Amniotic epithelial cell (primary cell): Measurements from ENCODE around the gene DUSP23.

Experiments
- DNase-seq: peaks from one replicate; pipeline ENCODE4 v3.0.0-alpha.2; 2010; ENCODE audit warnings: low read depth

DUSP23 gene

DNA sequence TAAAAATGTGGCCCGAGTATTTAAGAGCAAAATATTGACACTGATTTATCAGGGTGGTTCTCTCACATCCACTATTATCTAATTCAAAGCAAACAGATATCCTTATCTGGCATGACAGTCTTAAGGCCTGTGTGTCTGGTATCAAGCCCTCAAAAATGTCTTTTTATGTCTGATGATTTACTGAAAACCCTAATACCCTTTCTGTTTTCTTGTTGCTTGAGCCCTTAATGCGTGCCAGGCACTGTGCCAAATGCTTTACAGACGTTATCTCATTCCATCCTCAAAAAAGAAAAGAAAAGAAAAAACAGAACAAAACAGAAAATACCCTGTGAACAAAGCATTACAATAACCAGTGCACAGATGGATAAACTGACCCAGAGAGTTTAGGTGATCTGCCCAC is 5.7 kb downstream of the DUSP23 start:
- DNase-seq, result peak; percentile 91

DNA sequence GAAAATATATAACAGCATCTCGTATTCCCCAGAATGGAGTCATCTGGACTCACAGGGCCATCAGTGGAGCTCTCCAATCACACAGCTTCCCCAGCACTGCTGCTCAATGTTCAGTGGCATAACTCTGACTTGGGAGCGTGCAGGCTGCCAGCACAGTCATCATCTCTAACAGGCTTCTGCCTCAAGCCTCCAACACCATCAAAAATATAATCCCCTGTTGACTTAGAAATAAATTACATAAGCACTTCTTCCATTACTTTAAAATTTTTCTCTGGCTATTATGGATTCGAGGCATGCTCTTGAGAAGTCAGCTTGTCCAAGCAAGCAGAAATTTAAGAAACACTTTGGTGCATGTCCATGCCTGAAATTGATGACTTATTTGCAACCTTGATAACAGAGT is 6.2 kb downstream of the DUSP23 start:
- DNase-seq, result peak; percentile 84

DNA sequence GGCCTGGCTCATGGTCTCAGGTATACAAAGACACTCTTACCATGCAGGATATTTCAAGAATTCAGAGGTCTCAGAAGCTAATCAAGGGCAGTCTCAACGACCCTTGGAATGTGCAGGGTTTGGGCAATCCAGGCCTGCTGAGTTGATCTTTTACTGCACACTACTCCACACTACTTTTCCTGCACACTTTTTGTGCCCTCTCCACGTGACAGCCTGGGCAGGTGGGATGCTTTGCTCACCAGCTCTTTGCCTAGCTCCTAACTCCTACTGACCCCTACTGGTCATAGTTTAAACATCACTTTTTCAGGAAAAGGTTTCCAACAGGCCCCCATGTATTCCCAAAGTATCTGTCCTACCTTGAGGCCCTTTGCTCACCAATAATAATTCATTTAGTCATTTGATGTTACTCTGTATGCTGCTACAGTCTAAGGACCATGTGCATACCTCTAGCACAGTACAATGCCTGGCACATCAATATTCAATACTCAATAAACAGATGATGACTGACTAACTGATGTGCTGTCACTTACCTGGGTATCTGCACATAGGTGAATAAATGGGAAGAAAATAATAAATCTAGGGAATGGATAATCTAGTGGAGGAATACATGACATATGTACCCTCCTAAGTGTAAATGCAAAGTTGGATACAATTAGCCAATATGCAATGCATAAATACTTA is 9.6 kb downstream of the DUSP23 start:
- peak; percentile 33 for DNase-seq

DNA sequence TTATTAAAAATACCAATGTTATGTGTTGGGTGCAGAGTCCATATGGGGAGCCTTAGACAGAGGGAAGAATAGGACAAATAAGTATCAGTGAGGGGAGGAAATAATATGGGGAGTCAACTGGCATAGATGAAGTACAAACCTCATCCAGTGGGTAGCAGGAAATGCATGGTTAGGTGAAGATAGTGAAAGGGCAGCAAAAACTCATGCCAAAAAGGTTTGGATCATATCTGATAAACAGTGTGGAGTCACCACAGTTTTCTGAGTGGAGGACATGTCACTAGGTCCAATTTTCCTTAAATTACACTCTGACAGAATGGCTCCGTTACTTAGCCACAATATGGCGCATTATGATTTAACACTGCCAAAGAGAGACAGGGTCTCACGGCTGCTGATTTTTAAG is 10.3 kb downstream of the DUSP23 start:
- DNase-seq, result no peak

DNA sequence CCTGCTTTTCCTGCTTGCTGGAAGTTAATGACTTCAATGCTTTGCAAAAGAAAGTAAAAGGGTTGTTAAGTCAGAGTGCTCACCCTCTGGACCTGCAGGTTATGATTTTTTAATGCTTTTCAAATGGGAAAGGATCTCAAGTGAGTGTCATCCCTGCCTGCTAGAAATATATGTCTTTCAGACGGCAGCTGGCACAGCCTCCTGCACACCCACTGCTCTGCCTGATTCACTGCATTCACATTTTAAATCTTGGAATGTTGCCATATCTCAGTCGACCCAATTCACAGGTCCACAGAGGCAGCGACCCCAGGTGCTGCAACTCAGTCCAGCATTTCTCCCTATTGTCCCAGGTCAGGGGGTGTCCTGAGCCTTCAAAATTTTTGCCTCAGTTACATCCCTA is 10.7 kb downstream of the DUSP23 start:
- DNase-seq, result no peak

DNA sequence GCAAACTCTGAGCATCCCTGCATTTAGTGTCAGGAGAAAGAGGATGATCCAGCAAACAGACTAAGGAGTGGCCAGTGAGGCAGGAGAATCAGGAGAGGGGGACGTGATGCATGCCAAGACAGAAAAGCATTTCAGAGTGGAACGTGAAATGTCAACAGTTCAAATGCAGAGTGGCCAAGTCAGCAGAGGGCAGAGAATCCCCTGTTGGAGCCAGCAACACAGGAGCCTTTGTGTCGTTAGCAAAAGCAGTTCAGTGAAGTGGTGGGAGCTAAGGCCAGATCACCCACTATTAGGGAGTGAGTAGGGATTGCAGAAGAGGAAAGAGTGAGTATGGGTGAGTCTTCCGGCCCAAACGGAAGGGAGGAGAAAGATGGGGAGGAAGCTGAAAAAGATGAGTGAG is 14.8 kb downstream of the DUSP23 start:
- DNase-seq, result no peak

DNA sequence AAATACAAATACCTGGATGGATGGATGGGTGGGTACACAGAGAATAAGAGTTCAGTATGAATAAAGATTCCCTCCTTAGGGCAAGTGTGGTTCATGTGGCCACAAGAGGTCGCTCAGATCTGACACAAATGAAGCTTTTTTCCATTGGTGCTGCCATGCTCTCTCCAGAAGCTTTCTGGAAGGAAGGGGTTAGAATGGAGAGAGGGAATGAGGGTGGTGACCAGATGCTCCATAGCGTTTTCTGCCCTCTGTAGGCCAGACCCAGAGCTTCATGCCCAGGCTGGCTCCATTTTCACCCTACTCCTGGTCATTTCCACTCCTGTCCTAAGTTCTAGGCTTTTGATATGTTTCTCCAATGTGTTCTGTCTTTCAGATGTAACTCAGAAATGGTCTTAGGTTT is 18.1 kb downstream of the DUSP23 start:
- DNase-seq, result peak; percentile 87

DNA sequence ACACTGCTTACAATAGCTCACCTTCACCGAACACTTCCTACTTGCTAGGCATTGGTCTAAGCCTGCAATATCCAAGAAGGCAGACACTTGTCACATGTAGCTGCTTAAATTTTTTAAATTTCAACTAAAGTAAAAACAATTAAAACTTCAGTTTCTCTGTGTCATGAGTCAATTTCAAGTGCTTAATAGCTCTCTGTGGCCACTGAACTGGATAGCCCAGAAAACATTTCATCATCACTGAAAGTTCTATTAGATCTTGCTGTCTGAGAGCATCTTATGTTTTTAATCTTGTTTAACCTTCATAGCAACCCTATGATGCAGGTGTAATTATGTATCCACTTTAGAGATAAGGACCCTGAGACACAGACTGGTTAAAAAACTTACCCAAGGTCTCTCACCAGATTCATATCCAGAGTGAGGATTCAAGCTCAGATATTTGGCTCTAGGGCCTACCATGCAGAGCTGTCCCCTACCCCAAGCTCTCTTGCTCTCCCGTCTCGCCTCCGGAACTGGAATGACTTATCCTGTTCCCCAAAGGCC is 18.8 kb downstream of the DUSP23 start:
- peak; percentile 48 for DNase-seq

DNA sequence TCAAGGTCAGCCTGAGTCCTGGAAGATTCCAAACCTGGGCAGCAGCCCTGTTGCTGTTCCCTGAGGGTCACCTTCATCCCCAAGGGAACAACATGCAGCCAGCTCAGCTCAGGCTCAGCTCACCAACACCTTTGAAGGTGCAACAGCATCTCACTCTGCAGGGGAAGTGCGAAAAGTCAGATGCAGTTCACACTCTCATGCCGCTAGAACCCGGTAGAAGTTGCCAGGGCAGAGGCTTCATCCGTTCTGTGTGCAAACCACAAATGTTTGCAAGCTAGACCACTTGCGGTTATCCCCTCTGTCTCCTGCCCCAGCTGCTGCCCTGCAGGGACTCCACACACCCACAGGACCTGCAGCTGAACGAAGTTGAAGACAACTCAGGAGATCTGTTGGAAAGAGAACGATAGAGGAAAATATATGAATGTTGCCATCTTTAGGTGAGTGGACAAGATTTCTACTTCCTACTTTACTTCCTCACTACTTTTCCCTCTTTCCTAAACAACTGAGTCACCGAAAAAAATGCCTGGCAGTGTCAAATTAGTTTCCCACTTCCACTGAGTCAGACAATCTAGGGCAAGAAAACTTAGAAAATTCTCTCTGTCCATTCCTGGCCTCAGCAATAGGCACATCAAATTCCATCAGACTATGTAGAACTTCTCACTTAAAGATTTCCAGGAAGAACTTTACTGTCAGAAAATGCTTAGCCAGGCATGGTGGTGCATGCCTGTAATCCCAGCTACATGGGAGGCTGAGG is 19.6 kb downstream of the DUSP23 start:
- DNase-seq, result peak; percentile 17

DNA sequence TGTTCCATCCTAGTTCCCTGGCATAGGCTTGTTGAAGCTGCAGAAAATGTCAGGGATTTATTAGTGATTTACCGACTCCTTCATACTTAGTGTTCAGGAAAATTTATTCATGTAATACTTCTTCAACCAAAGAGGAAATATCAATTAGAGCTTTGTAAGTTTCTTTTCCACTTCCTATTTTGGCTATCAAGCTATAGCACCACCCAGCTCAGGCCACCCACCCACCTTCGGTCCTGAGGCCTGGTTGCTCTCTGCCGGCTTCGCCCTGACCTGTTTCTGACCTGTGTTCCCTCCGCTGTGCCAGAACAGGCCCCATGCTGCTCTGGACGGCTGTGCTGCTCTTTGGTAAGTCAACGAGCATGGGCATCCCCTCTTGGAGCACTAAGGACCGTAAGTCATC is 21.3 kb downstream of the DUSP23 start, which contains the start of gene FCRL6:
FCRL6 (plus strand) TSS at position 250 of the 400 bp plus-strand sequence; CDS start at position 315, 65 bp downstream.
- no peak for DNase-seq

DNA sequence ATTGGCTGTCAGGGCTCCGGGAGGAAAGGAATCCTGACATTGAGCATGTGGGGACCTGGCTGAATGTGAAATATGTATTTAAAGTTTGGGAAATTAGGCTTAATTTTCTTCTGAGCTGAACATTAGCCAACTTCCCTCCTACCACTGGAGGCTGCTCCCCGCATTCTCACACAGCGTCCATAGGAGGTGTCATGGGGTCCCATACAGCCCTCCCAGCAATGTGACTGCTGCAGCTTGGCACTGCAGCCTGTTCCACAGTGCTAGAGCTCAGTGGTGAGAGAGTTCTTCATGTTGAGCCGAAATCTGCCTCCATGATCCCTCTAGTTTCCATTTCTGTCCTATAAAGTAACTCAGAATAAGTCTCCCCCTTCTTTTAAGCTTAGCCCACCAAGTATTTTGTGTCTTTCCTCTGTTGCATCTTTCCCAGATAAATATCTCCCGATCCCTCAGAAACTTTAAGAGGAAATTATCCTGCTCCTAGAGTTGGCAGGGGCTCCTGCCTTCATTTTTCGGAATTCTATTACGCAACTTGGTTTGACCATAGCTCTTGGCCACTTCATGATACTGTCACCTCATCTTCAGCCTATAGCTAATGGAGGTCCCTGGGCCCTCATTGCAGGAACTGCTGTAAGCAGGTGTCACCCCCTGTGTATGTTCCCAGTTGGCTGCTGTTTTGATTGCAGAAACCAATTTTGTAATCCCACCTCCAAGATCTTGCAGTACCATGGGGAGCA is 23.4 kb downstream of the DUSP23 start:
- no peak for DNase-seq

DNA sequence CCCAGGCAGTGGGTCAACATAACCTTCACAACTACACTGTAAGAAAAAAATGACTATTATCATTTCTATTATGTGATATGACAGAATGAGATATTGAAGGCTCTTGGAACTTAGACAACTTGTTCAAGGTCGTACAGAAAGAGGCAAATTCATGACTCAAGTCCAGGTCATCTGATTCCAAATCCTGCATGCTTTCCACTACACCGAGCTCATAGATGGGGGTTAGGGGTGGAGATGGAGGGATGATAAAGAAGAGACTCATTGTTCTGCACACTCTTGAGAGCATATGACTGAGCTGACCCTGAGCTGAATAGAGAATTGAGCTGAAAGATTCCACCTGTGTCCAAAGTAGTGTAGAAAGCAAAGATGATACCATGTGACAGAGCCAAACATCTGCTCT is 24.2 kb downstream of the DUSP23 start:
- peak; percentile 65 for DNase-seq

DNA sequence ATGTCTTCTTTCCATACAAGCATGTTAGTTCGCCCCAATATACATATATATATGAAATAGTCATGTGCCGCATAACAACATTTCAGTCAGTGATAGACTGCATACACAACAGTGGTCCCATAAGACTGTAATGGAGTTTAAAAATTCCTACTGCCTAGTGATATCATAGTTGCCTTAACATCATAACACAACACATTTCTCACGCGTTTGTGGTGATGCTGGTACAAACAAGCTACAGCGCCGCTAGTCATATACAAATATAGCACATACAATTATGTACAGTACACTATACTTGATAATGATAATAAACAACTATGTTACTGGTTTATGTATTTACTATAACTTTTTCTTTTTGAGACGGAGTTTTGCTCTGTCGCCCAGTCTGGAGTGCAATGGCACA is 35.2 kb downstream of the DUSP23 start:
- DNase-seq, result no peak

DNA sequence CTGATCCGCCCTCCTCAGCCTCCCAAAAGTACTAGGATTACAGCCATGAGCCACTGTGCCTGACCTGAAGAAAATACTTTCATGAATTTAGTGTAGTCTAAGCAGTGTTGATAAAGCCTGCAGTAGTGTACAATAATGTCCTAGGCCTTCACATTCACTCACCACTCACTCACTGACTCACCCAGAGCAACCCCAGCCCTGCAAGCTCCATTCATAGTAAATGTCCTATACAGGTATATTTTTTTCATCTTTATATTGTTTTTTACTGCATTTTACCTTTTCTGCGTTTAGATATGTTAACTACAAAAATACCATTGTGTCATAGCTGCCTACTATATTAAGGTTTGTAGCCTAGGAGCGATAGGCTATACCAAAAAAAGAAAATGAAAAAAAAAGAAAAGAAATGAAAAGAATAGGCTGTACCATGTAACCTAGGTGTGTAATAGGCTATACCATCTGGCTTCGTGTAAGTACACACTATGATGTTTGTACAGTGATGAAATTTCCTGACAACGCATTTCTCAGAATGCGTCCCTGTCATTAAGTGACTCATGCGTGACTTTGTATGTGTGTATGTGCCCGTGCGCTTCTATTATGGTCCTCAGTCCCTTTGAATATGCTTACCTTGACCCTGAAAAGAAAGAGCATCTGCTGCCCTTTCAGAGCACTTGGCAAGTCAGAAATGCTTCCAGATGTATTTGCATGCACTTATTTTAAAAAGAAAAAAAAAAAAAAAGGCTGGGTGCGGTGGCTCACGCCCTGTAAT is 36.7 kb downstream of the DUSP23 start:
- DNase-seq, result no peak

DNA sequence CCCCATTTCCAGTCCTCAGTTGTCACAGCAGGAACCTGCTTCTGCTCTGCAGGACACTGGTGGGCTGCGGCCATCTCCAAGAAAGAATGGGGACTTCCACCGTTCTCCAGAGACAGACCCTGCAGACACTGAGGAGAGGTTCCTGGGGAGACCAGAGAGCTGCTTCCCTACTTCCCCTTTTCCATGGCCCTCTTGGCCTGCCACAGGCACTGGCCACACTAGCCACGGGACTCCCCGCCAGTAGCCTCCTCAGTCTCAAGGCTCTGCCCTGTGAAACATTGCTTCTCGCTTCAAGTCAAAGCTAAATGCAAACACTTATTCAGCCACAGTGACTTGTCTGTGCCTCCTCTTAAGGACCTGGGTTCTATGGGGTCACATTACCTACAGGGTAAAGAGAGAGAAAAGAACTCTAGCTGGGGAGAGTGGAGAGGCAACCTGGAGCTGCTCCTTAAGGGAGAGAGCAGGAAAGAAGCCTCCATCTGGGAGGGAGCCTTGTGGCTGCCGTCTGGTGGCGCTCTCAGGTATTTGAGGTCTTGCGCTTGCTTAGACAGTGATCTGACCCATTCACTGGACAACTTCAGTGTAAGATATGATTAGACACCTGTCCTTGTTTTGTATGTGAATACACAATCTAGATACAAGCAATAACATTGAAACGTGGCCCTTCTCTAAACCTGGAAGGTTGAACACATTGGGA is 40.6 kb downstream of the DUSP23 start:
- DNase-seq, result no peak

DNA sequence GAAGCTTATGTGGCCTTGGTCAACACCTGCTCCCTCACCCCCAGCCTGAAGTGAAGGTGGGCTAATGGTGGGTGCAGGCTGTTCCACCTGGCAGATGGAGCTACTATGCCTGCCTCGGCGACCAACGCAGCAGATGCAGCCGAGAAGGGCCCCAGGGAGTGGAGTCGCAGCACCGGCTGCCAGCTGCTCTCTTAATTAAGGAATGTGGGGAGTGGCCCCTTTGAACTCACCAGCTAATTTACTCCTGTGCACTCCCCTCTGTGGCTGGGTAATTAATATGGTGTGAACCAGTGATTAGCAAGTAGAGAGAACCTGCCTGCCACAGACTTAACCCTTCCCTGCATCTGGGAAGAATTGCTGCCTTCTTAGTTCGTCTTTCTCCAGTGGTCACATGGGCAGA is 42.6 kb downstream of the DUSP23 start:
- no peak for DNase-seq

DNA sequence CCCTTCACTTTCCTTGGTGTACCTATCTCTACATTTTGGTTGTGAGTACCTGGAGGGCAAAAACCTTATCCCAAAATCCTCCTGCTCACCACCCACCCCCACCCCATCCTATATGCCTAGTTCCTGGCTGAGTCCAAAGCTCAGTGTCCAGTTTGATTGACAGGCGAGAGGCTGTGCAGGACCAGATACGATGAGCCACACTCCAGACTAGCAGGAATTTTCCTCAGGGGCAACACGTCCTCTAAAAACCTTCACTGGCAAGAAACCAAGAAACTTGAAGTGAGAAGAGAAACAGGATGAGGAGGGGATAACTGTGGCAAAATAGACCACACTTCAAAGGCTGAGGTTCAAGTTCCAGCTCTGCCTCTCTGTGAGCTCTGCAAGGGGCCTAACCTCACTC is 44.8 kb downstream of the DUSP23 start:
- DNase-seq, result no peak

DNA sequence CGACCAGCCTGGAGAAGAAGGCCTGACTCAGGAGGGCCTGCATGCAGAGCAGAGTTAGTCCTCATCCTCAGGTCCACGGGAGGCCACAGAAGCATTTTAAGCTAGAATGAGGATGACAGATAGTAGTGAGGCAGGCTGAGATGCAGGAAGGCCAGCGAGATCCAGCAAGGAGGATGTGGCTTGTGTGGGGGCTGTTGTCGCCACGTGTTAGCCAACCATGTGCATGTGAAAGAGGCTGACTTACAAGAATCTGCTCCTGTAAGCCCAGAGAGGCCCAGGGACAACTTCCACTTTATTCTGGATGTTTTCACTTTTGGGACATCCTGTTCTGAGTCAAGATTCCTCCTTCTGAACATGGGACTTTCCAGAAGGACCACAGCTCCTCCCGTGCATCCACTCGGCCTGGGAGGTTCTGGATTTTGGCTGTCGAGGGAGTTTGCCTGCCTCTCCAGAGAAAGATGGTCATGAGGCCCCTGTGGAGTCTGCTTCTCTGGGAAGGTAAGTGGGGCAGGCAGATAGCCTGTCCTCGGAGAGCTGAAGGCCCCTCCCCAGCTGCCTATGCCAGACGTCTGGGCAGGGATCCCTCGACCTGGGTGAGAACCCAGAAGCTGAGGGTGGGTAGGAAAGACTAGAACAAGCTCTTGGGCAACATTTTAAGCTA is 45.8 kb downstream of the DUSP23 start, which contains the start of gene SLAMF8:
SLAMF8 (plus strand) TSS at position 433 of the 661 bp plus-strand sequence; CDS start at position 459, 26 bp downstream.
- peak; percentile 43 for DNase-seq

DNA sequence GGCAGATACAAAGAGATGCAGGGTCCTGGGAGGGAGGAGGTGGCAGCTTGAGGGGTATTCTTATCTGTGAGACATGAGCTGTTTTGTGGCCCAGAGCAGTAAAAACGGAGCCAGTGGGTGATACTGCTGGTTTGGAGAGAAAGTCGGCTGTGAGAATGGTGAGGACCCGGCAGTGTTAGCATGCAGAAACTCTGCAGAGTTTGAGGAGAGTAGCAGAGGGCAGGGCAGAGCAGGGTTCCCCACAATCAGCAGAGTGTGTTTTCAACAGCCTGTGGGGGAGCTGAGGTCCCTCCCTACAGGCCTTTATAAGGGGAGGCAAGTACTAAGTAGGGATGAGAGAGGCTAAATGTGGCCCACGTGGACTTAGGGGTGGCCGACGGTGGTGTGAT is 46.3 kb downstream of the DUSP23 start:
- DNase-seq, result no peak

DNA sequence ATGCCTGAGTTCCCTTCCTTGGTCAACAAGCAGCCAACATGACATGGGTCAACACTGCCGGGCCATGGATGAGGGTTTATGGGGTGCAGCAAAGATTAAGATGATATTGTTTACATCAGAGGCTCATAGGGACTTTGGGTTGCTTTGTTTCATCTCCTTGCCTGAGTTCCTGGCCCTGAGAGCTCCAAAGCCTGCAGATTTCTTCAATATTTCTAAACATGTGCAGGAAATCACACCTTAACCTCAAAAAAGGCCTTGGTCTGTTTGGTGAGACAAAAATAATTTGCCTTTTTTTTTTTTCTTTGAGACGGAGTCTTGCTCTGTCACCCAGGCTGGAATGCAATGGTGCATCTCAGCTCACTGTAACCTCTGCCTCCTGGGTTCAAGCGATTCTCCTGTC is 46.8 kb downstream of the DUSP23 start:
- DNase-seq, result no peak

DNA sequence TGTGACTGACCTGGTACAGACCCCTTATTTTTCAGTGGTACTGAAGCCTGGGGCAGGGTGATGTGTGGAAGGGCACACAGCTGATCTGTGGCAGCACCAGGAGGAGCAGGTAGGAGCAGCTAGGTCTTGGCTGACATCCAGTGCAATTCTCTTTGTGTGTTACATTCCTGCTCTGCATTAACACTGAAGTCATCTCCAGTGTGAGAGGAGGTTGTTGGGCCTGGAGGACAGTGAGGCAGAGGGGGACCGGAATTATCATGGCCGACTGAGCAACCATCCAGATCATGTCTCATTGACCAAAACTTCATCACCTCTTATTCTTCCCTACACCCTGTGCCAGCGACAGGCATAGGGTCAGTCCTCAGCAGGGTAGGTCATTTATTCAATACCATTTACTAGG is 47.4 kb downstream of the DUSP23 start:
- DNase-seq, result no peak
